Adipocyte (in vitro differentiated cells): ENCODE measurements around the gene AGT.

ENCODE experiments used
- DNase-seq: peaks from one replicate; pipeline ENCODE4 v3.0.0-alpha.2; 2015; ENCODE audit warnings: low read depth
- H3K27me3 ChIP-seq: replicated peaks from 2 replicates; pipeline ENCODE4 v1.7.0; 2013; ENCODE audit warnings: mild to moderate bottlenecking, low read length, moderate library complexity; ENCODE audit not compliant: control insufficient read depth, insufficient read depth
- H3K36me3 ChIP-seq: 2 replicates; pipeline ENCODE4 v1.7.0; 2013; ENCODE audit warnings: low read length, mild to moderate bottlenecking, moderate library complexity; ENCODE audit not compliant: control insufficient read depth, insufficient read depth, severe bottlenecking
- H3K4me1 ChIP-seq: 2 replicates; pipeline ENCODE4 v1.7.0; 2013; ENCODE audit warnings: mild to moderate bottlenecking, low read length, moderate library complexity; ENCODE audit not compliant: control insufficient read depth, insufficient read depth
- H3K4me3 ChIP-seq: 2 replicates; pipeline ENCODE4 v1.7.0; 2013; ENCODE audit warnings: mild to moderate bottlenecking, low read length, moderate library complexity
- H3K9ac ChIP-seq: 2 replicates; pipeline ENCODE4 v1.7.0; 2013; ENCODE audit warnings: mild to moderate bottlenecking, low read length, moderate library complexity
- H3K9me3 ChIP-seq: 2 replicates; pipeline ENCODE4 v1.7.0; 2013; ENCODE audit warnings: mild to moderate bottlenecking, low read length, moderate library complexity; ENCODE audit not compliant: control insufficient read depth

Gene AGT

GRCh38 chr1:230712470-230712942 is 1.4 kb downstream of the AGT start:
- no peak overlapping the region for H3K9ac ChIP-seq
- H3K27me3 ChIP-seq, result peaks cover 14% of the 10 kb centered on the region
- no peaks in the 10 kb centered on the region for H3K36me3 ChIP-seq
- H3K4me1 ChIP-seq, result peaks cover 26% of the 10 kb centered on the region
- no peak for DNase-seq
- H3K9me3 ChIP-seq, result peaks cover 5% of the 10 kb centered on the region
- no peak overlapping the region for H3K4me3 ChIP-seq

- no peak overlapping the region for H3K9ac ChIP-seq
- no peak overlapping the region for H3K4me3 ChIP-seq
- H3K36me3 ChIP-seq, result no peaks in the 10 kb centered on the region
- H3K27me3 ChIP-seq, result peaks cover 15% of the 10 kb centered on the region
- peaks cover 26% of the 10 kb centered on the region for H3K4me1 ChIP-seq
- peaks cover 2% of the 10 kb centered on the region for H3K9me3 ChIP-seq
- DNase-seq, result no peak
Observed at GRCh38 chr1:230711245-230711644, 2.7 kb downstream of the AGT start.

- no peak for DNase-seq
- H3K27me3 ChIP-seq, result peaks cover 15% of the 10 kb centered on the region
- no peaks in the 10 kb centered on the region for H3K9me3 ChIP-seq
- no peaks in the 10 kb centered on the region for H3K36me3 ChIP-seq
- H3K4me1 ChIP-seq, result peaks cover 26% of the 10 kb centered on the region
- H3K4me3 ChIP-seq, result no peak overlapping the region
- H3K9ac ChIP-seq, result no peak overlapping the region
Observed at GRCh38 chr1:230710543-230710904, 3.4 kb downstream of the AGT start.

GRCh38 chr1:230709619-230710542 is 4.0 kb downstream of the AGT start:
- Histone ChIP-seq H3K4me3 (no peak overlapping the region), H3K4me1 (peaks cover 25% of the 10 kb centered on the region), H3K9me3 (no peaks in the 10 kb centered on the region), H3K36me3 (no peaks in the 10 kb centered on the region), H3K27me3 (peaks cover 15% of the 10 kb centered on the region), H3K9ac (no peak overlapping the region)
- DNase-seq, result no peak

GRCh38 chr1:230708631-230709580 is 5.0 kb downstream of the AGT start:
- Histone ChIP-seq H3K9ac (no peak overlapping the region), H3K9me3 (no peaks in the 10 kb centered on the region), H3K4me1 (peaks cover 15% of the 10 kb centered on the region), H3K4me3 (no peak overlapping the region), H3K27me3 (peaks cover 15% of the 10 kb centered on the region), H3K36me3 (no peaks in the 10 kb centered on the region)
- DNase-seq, result peak; percentile 12

- Histone ChIP-seq H3K27me3 (peaks cover 10% of the 10 kb centered on the region), H3K4me3 (no peak overlapping the region), H3K36me3 (no peaks in the 10 kb centered on the region), H3K9me3 (no peaks in the 10 kb centered on the region), H3K9ac (no peak overlapping the region), H3K4me1 (peaks cover 7% of the 10 kb centered on the region)
- no peak for DNase-seq
Observed at GRCh38 chr1:230707732-230708630, 5.9 kb downstream of the AGT start.

GRCh38 chr1:230706887-230707731 is 6.8 kb downstream of the AGT start:
- Histone ChIP-seq H3K36me3 (no peaks in the 10 kb centered on the region), H3K4me1 (peaks cover 7% of the 10 kb centered on the region), H3K27me3 (peaks cover 4% of the 10 kb centered on the region), H3K4me3 (no peak overlapping the region), H3K9ac (no peak overlapping the region), H3K9me3 (no peaks in the 10 kb centered on the region)
- no peak for DNase-seq

GRCh38 chr1:230706020-230706699 is 7.8 kb downstream of the AGT start:
- H3K4me3 ChIP-seq, result no peak overlapping the region
- no peak overlapping the region for H3K9ac ChIP-seq
- no peaks in the 10 kb centered on the region for H3K9me3 ChIP-seq
- H3K36me3 ChIP-seq, result no peaks in the 10 kb centered on the region
- DNase-seq, result no peak
- H3K27me3 ChIP-seq, result peaks cover 7% of the 10 kb centered on the region
- H3K4me1 ChIP-seq, result peaks cover 7% of the 10 kb centered on the region

GRCh38 chr1:230705289-230706019 is 8.5 kb downstream of the AGT start:
- Histone ChIP-seq H3K4me3 (no peak overlapping the region), H3K9me3 (no peaks in the 10 kb centered on the region)

More at GRCh38 chr1:230705289-230706019, 8.5 kb downstream of the AGT start:
- Histone ChIP-seq H3K9ac (no peak overlapping the region), H3K4me1 (peaks cover 7% of the 10 kb centered on the region), H3K36me3 (no peaks in the 10 kb centered on the region), H3K27me3 (peaks cover 7% of the 10 kb centered on the region)
- no peak for DNase-seq
